ENCODE measurements around the gene DZIP1L. TPM values are rescaled to one million over a fixed set of nuclear protein-coding genes. Genes with fewer than 3 reads are reported as not detected.

The DZIP1L gene
- total RNA-seq, 3 donors from 2014 or later: 24.5 to 34.4 (median 25.3) TPM

- Histone ChIP-seq H3K4me1 (no peaks in the 10 kb centered on the region), H3K27ac (no peak overlapping the region), H3K4me3 (no peak overlapping the region), H3K27me3 (no peaks in the 10 kb centered on the region), H3K36me3 (no peaks in the 10 kb centered on the region), H3K9me3 (no peaks in the 10 kb centered on the region)
- no peak for DNase-seq (ENCODE audit: low spot score in 2 of 2)
- intact Hi-C loops (cut with DNase I; ENCODE audit: low total_unique reads): loop anchor here (5.0 kb wide), 1 partner anchor 542 kb away; no protein-coding TSS in a partner anchor
- TF ChIP-seq POLR2AphosphoS5 (IDR thresholded peaks at IDR 0.05) (no peak), CTCF (IDR thresholded peaks at IDR 0.05) (no peak), POLR2A (IDR thresholded peaks at IDR 0.05) (no peak)
Observed at GRCh38 chr3:138079901-138080300, 35.5 kb downstream of the DZIP1L start.

GRCh38 chr3:138078901-138079344 lies 36.5 kb downstream of the DZIP1L start:
- Histone ChIP-seq H3K4me3 (no peak overlapping the region), H3K9me3 (no peaks in the 10 kb centered on the region), H3K27me3 (no peaks in the 10 kb centered on the region), H3K4me1 (no peaks in the 10 kb centered on the region), H3K36me3 (no peaks in the 10 kb centered on the region), H3K27ac (no peak overlapping the region)
- DNase-seq (ENCODE audit: low spot score in 2 of 2): no peak
- intact Hi-C loops (cut with DNase I; ENCODE audit: low total_unique reads): no loop called here
- TF ChIP-seq POLR2AphosphoS5 (IDR thresholded peaks at IDR 0.05): no peak
- TF ChIP-seq CTCF (IDR thresholded peaks at IDR 0.05): no peak
- TF ChIP-seq POLR2A (IDR thresholded peaks at IDR 0.05): no peak

GRCh38 chr3:138078096-138078495 lies 37.3 kb downstream of the DZIP1L start:
- Histone ChIP-seq H3K4me1 (no peaks in the 10 kb centered on the region), H3K4me3 (no peak overlapping the region), H3K27ac (no peak overlapping the region), H3K36me3 (no peaks in the 10 kb centered on the region), H3K9me3 (no peaks in the 10 kb centered on the region), H3K27me3 (no peaks in the 10 kb centered on the region)
- DNase-seq (ENCODE audit: low spot score in 2 of 2): no peak
- no peak for TF ChIP-seq POLR2A (IDR thresholded peaks at IDR 0.05)
- intact Hi-C loops (cut with DNase I; ENCODE audit: low total_unique reads): no loop called here

GRCh38 chr3:138072796-138073195 lies 42.6 kb downstream of the DZIP1L start:
- Histone ChIP-seq H3K4me1 (no peaks in the 10 kb centered on the region), H3K27ac (no peak overlapping the region), H3K9me3 (no peaks in the 10 kb centered on the region), H3K36me3 (no peaks in the 10 kb centered on the region), H3K4me3 (no peak overlapping the region), H3K27me3 (no peaks in the 10 kb centered on the region)
- intact Hi-C loops (cut with DNase I; ENCODE audit: low total_unique reads): no loop called here
- no peak for DNase-seq (ENCODE audit: low spot score in 2 of 2)
- TF ChIP-seq POLR2AphosphoS5 (IDR thresholded peaks at IDR 0.05) (no peak), POLR2A (IDR thresholded peaks at IDR 0.05) (no peak), CTCF (IDR thresholded peaks at IDR 0.05) (no peak)

GRCh38 chr3:138070006-138070405 lies 45.4 kb downstream of the DZIP1L start:
- TF ChIP-seq CTCF (IDR thresholded peaks at IDR 0.05): no peak
- TF ChIP-seq POLR2AphosphoS5 (IDR thresholded peaks at IDR 0.05): no peak
- no peak for TF ChIP-seq POLR2A (IDR thresholded peaks at IDR 0.05)
- H3K36me3 ChIP-seq: no peaks in the 10 kb centered on the region
- intact Hi-C loops (cut with DNase I; ENCODE audit: low total_unique reads): no loop called here

More at GRCh38 chr3:138070006-138070405, 45.4 kb downstream of the DZIP1L start:
- Histone ChIP-seq H3K27me3 (no peaks in the 10 kb centered on the region), H3K4me1 (no peaks in the 10 kb centered on the region), H3K27ac (no peak overlapping the region), H3K4me3 (no peak overlapping the region), H3K9me3 (no peaks in the 10 kb centered on the region)
- no peak for DNase-seq (ENCODE audit: low spot score in 2 of 2)
